Ovary (tissue), 9 donors: ENCODE results near the gene GGN. TPM values are rescaled to one million over a fixed set of nuclear protein-coding genes. Genes with fewer than 3 reads are reported as not detected.
"Not testable (repeated sequence)": the region's sequence is repeated elsewhere in the genome, so short reads cannot be mapped to it uniquely, and the experiment has no call there.

Experiments
- DNase-seq, 5 donors: peaks; one replicate each; pipeline ENCODE4 v3.0.0-alpha.2; 2019 to 2020
- H3K27ac ChIP-seq, 2 donors: fragments of 200-600 bp; one replicate each; pipeline versions ENCODE4 v1.5.1 to v1.8.0; 2019 to 2022
- H3K27me3 ChIP-seq: fragments of 200-600 bp; one replicate; pipeline ENCODE4 v1.8.0; 2022
- H3K36me3 ChIP-seq: fragments of 200-600 bp; sonication (generic); one replicate; pipeline ENCODE4 v1.5.1; 2019
- H3K4me1 ChIP-seq: one replicate; pipeline ENCODE4 v1.8.1; 2013; ENCODE audit warnings: mild to moderate bottlenecking, moderate library complexity; ENCODE audit not compliant: insufficient read depth
- H3K4me3 ChIP-seq: fragments of 200-600 bp; sonication (generic); one replicate; pipeline ENCODE4 v1.5.1; 2017
- H3K9me3 ChIP-seq, 2 donors: fragments of 200-600 bp in 1 of 2; sonication (generic) in 1 of 2; one replicate each; pipeline versions ENCODE4 v1.5.1 to v1.8.1; 2013 to 2019; ENCODE audit warnings: mild to moderate bottlenecking in 1 of 2, moderate library complexity in 1 of 2
- EP300 ChIP-seq: sonication (generic); formaldehyde crosslinking; IDR thresholded peaks from one replicate; pipeline ENCODE4 v1.6.1; 2017; ENCODE audit warnings: antibody characterized with exemption
- POLR2A ChIP-seq: fragments of 450-650 bp; IDR thresholded peaks from one replicate; pipeline ENCODE4 v1.6.1; 2017; ENCODE audit warnings: antibody characterized with exemption, mild to moderate bottlenecking, moderate library complexity
- WGBS, 3 donors: extraction: QIAGEN DNeasy Blood & Tissue Kit in 1 of 3; methylation state at CpG; one replicate each; pipeline versions ENCODE4 v1.1.5 to v1.1.7; 2013 to 2017; 5-methylcytosine and 5-hydroxymethylcytosine counted together
- intact Hi-C, 4 donors: fragments of 100-400 bp; cut with DNase I; formaldehyde crosslinking; loops; one replicate each; pipeline versions ENCODE4 v1.11.0 to v1.15.1; 2022 to 2023
- polyA plus RNA-seq, 2 donors: library from polyadenylated mRNA; stranded (reverse); fragments of 200-250 nt in 1 of 2; fragments of 350-450 nt in 1 of 2; fragmentation: Illumina TruSeq in 1 of 2; extraction: RNeasy Lipid Tissue Mini Kit (QIAGEN cat#74804) in 1 of 2; gene quantifications; one replicate each; pipeline ENCODE4 v1.2.3, GENCODE V29; 2013 to 2014
- total RNA-seq, 7 donors: library from RNA; depleted of rRNA in 2 of 7; stranded (reverse); fragments of >200 nt in 2 of 7; fragmentation: NEBNext Ultra II Directional in 3 of 7; extraction: Animal tissue kit (Norgen Biotek cat#: 25700) in 3 of 7; gene quantifications; one replicate each; pipeline versions ENCODE4 v1.1.0 to v1.2.4, GENCODE V29; 2016 to 2023
- TF ChIP-seq, protein P1 (sequence below), 3 donors: fragments of 450-650 bp in 2 of 3; fragments of 200-600 bp in 1 of 3; IDR thresholded peaks; one replicate each; pipeline versions ENCODE4 v1.5.1 to v1.8.0; 2016 to 2022; ENCODE audit warnings: antibody characterized with exemption in 3 of 3, mild to moderate bottlenecking in 1 of 3
- donor health status: DM: no; HTN: no; CAD: no; lungs with moderate emphysema.
- donor health status: DM: no; HTN: no; CAD: no.
- donor health status: Bipolar disorder and iron deficiency.
- donor health status: DM: yes; HTN: yes; CAD: no.
- donor health status: DM: no; HTN: no; CAD: no.
- donor health status: DM: yes; HTN: yes; CAD: no.

Gene GGN
- total and polyA plus RNA-seq, 9 donors: 0.24 to 0.75 (median 0.54) TPM; not detected in 3

DNA sequence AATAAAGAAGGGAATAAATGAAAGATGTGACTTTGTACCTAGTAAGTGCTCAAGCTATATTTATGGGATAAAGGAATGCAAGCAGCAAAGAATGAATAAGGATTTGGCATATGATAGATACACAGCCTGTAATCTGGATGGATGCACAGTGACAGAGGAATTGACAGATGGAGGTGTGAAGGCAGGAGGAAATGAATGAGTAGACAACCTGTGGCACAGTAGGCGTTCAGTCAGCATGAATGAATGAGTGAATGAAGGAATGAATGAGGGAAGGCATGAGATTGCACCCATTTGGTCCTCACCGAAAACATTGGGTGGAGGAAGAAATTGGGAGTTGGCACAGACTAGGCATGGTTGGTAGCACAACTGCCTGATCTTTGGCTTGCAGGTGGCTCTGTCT lies 18.2 kb downstream of the GGN start:
- no peaks in the 10 kb centered on the region for H3K9me3 ChIP-seq
- WGBS, 3 donors: 83 to 88% (median 86%) methylated on average over 2 of the region's 2 CpGs
- intact Hi-C loops: no loop called here
- H3K4me1 ChIP-seq: no peaks in the 10 kb centered on the region
- DNase-seq: no peak
- no peaks in the 10 kb centered on the region for H3K27me3 ChIP-seq
- TF ChIP-seq POLR2A (no peak), EP300 (no peak)
- TF ChIP-seq, protein P1, sequence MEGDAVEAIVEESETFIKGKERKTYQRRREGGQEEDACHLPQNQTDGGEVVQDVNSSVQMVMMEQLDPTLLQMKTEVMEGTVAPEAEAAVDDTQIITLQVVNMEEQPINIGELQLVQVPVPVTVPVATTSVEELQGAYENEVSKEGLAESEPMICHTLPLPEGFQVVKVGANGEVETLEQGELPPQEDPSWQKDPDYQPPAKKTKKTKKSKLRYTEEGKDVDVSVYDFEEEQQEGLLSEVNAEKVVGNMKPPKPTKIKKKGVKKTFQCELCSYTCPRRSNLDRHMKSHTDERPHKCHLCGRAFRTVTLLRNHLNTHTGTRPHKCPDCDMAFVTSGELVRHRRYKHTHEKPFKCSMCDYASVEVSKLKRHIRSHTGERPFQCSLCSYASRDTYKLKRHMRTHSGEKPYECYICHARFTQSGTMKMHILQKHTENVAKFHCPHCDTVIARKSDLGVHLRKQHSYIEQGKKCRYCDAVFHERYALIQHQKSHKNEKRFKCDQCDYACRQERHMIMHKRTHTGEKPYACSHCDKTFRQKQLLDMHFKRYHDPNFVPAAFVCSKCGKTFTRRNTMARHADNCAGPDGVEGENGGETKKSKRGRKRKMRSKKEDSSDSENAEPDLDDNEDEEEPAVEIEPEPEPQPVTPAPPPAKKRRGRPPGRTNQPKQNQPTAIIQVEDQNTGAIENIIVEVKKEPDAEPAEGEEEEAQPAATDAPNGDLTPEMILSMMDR (IDR thresholded peaks at IDR 0.05): no peak
- H3K27ac ChIP-seq: no peak overlapping the region
- no peak overlapping the region for H3K4me3 ChIP-seq
- H3K36me3 ChIP-seq: no peaks in the 10 kb centered on the region

DNA sequence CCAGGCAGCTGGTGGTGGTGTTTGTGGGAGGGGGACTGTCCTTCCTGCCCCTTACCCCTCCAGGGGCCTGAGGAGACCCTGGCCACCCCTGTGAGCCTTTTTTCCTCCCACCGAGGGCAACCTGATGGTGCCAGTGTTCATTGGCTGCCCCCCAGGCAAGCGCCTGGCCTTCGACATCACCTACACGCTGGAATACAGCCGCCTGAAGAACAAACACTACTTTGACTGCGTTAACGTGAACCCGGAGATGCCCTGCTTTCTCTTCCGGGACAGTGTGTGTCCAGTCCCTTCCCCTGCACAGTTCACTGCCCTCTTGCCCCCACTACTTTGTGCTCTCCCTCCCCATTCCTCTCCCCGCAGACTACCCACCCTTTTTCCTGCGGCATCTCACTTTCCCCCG lies 20.8 kb downstream of the GGN start:
- H3K4me1 ChIP-seq: peaks cover under 1% of the 10 kb centered on the region
- no peak overlapping the region for H3K4me3 ChIP-seq
- H3K9me3 ChIP-seq: no peaks in the 10 kb centered on the region
- TF ChIP-seq POLR2A: no peak
- no peak for TF ChIP-seq EP300
- TF ChIP-seq, protein P1 (IDR thresholded peaks at IDR 0.05): no peak
- H3K27ac ChIP-seq: no peak overlapping the region
- intact Hi-C loops: no loop called here
- no peaks in the 10 kb centered on the region for H3K36me3 ChIP-seq
- no peak for DNase-seq
- 70 to 72% (median 70%) methylated on average over 12 of the region's 12 CpGs for WGBS, 3 donors
- no peaks in the 10 kb centered on the region for H3K27me3 ChIP-seq

DNA sequence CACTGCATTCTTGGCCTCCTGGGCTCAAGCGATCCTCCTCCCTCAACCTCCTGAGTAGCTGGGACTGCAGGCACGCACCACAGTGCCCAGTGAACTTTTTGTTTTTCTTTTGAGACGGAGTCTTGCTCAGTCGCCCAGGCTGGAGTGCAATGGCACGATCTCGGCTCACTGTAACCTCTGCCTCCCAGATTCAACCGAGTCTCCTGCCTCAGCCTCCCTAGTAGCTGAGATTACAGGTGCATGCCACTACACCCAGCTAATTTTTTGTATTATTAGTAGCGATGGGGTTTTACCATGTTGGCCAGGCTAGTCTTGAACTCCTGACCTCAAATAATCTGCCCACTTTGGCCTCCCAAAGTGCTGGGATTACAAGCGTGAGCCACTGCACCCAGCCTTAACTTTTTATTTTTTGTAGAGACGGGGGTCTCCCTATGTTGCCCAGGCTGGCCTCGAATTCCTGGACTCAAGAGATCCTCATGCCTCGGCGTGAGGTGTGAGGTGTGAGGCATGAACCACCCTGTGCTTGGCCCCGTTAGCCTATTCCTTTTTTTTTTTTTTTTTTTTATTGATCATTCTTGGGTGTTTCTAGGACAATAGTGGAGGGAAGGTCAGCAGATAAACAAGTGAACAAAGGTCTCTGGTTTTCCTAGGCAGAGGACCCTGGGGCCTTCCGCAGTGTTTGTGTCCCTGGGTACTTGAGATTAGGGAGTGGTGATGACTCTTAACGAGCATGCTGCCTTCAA lies 24.7 kb downstream of the GGN start:
- DNase-seq, H3K4me3 ChIP-seq, intact Hi-C loops, H3K27me3 ChIP-seq, H3K27ac ChIP-seq, H3K9me3 ChIP-seq, H3K36me3 ChIP-seq, H3K4me1 ChIP-seq: not testable (repeated sequence)
- WGBS, 3 donors: 69 to 72% (median 70%) methylated on average over 15 to 16 of the region's 16 CpGs

DNA sequence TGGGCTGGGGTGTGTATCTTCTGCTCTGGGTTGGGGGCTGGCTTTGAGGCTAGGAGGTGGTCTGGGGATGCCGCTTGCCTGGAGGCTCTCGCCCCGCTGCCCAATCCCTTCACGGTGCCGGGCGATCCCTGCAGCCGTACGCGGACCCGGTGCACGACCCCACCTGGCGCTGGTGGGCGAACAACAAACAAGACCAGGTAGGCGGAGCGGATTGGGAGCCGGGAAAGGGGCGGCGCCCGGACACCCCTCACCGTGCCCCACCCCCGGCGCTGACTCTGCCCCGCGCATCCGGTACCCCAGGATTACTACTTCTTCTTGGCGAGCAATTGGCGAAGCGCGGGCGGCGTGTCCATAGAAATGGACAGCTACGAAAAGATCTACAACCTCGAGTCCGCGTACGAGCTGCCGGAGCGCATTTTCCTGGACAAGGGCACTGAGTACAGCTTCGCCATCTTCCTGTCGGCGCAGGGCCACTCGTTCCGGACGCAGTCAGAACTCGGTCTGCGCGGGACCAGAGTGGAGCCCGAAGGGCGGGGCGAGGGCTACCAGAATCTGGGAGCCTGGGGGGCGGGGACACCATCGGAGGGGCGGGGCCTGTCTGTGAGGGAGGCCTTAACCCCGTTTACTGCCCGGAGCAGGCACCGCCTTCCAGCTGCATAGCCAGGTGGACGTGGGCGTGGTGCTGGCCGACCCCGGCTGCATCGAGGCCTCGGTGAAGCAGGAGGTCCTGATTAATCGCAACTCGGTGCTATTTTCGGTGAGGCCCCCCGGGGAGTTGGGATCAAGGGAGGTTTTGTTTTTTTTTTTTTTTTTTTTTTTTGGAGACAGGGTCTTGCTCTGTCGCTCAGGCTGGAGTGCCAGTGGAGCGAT lies 25.5 kb downstream of the GGN start:
- H3K27me3 ChIP-seq: no peaks in the 10 kb centered on the region
- peak; percentile 42 to 73 (median 69) for DNase-seq

More for the DNA sequence above, 25.5 kb downstream of the GGN start:
- TF ChIP-seq POLR2A (no peak), EP300 (no peak)
- TF ChIP-seq, protein P1 (IDR thresholded peaks at IDR 0.05): no peak
- peaks cover 3% of the 10 kb centered on the region for H3K4me1 ChIP-seq
- 1 to 2% (median 1%) methylated on average over 60 to 68 of the region's 68 CpGs for WGBS, 3 donors
- peak overlapping the region; percentile 14 for H3K4me3 ChIP-seq
- intact Hi-C loops: no loop called here
- no peak overlapping the region for H3K27ac ChIP-seq
- H3K36me3 ChIP-seq: no peaks in the 10 kb centered on the region
- no peaks in the 10 kb centered on the region for H3K9me3 ChIP-seq
